K562 (cell line): ENCODE measurements around the gene KCNQ5. TPM values are rescaled to one million over a fixed set of nuclear protein-coding genes. Genes with fewer than 3 reads are reported as not detected.

Experiments used
- ATAC-seq: fragments of 200-7000 bp; cut with Tn5 transposase; 3 replicates; pipeline ENCODE4 v1.9.1; 2020; ENCODE audit warnings: moderate library complexity
- BruUV-seq: library from RNA; stranded (reverse); fragments of 400-500 nt; replicated peaks from 2 replicates; lab custom pipeline; 2021; lab: Mats Ljungman, UMichigan
- CTCF ChIA-PET: fragments of 300-600 bp; formaldehyde crosslinking; extraction: SDS; loops from one replicate; lab custom pipeline; 2021; ENCODE audit warnings: low intra/inter-chr PET ratio; lab: Yijun Ruan, JAX
- POLR2A ChIA-PET: fragments of 300-600, 350-650 bp; sonication (Branson Sonifier 250); formaldehyde crosslinking; extraction: SDS; loops from one replicate; lab custom pipeline; 2021; ENCODE audit warnings: antibody characterized with exemption, inconsistent platforms; lab: Yijun Ruan, JAX
- DNase-seq, 4 experiments: peaks; one replicate each; pipeline versions ENCODE4 v3.0.0 to v3.0.0-alpha.2; 2011 to 2018; ENCODE audit warnings: low spot score in 3 of 4, mixed read lengths in 3 of 4; ENCODE audit errors: extremely low read depth in 1 of 4
- FAIRE-seq: peaks from 2 replicates; lab custom pipeline; 2011; peaks lifted over from hg19 to GRCh38; lab: Jason Lieb, UNC
- H2AFZ ChIP-seq: 2 replicates; pipeline ENCODE4 v1.6.0; 2011; ENCODE audit warnings: low read depth, low read length, control low read depth, inconsistent platforms
- H3K27ac ChIP-seq: fragments of 200-600 bp; 3 replicates; pipeline ENCODE4 v1.8.0; 2011; ENCODE audit warnings: low read depth, mild to moderate bottlenecking, control low read depth, inconsistent platforms, low read length, moderate library complexity, mixed read lengths; ENCODE audit errors: extremely low read depth
- H3K27me3 ChIP-seq, 2 experiments: fragments of 300-600 bp in 1 of 2; 2 replicates in 1 of 2; 3 replicates in 1 of 2; pipeline versions ENCODE4 v1.6.0 to v1.8.0; 2011; ENCODE audit warnings: inconsistent platforms in 2 of 2, low read length in 2 of 2, mild to moderate bottlenecking in 1 of 2, mixed read lengths in 1 of 2, moderate library complexity in 1 of 2; ENCODE audit not compliant: control insufficient read depth in 2 of 2, insufficient read depth in 2 of 2
- H3K36me3 ChIP-seq: fragments of 300-600 bp; 3 replicates; pipeline ENCODE4 v1.8.0; 2011; ENCODE audit warnings: mild to moderate bottlenecking, low read length, inconsistent platforms; ENCODE audit not compliant: control insufficient read depth, insufficient read depth
- H3K4me1 ChIP-seq, 2 experiments: fragments of 200-600 bp in 1 of 2; replicated peaks in 1 of 2; 2 replicates in 1 of 2; 3 replicates in 1 of 2; pipeline versions ENCODE4 v1.5.1 to v1.8.0; 2011; ENCODE audit warnings: inconsistent platforms in 2 of 2, low read length in 2 of 2, mild to moderate bottlenecking in 1 of 2, mixed read lengths in 1 of 2, moderate library complexity in 1 of 2; ENCODE audit not compliant: control insufficient read depth in 2 of 2, insufficient read depth in 2 of 2
- H3K4me2 ChIP-seq: 2 replicates; pipeline ENCODE4 v1.6.1; 2011; ENCODE audit warnings: low read length, control low read depth, inconsistent platforms, mixed read lengths; ENCODE audit not compliant: insufficient read depth
- H3K4me3 ChIP-seq: fragments of 200-600 bp; sonication (generic), shearing (Covaris generic); 2 replicates; pipeline ENCODE4 v1.5.1; 2016; ENCODE audit warnings: control low read depth, inconsistent platforms
- H3K79me2 ChIP-seq: fragments of 200-600 bp; 3 replicates; pipeline ENCODE4 v1.8.0; 2011; ENCODE audit warnings: low read length, inconsistent platforms; ENCODE audit not compliant: control insufficient read depth, insufficient read depth
- H3K9ac ChIP-seq, 2 experiments: 2 replicates each; pipeline versions ENCODE4 v1.6.0 to v1.6.1; 2011; ENCODE audit warnings: low read depth in 2 of 2, low read length in 2 of 2, control low read depth in 1 of 2, inconsistent platforms in 1 of 2, mild to moderate bottlenecking in 1 of 2, mixed read lengths in 1 of 2; ENCODE audit not compliant: insufficient read depth in 1 of 2
- H3K9me1 ChIP-seq: one replicate; pipeline ENCODE4 v1.6.0; 2011; ENCODE audit warnings: inconsistent platforms, mild to moderate bottlenecking, low read length, moderate library complexity; ENCODE audit not compliant: control insufficient read depth, insufficient read depth
- H3K9me3 ChIP-seq: replicated peaks from 2 replicates; pipeline ENCODE4 v1.5.1; 2011; ENCODE audit warnings: low read depth, low read length, inconsistent platforms; ENCODE audit not compliant: control insufficient read depth, insufficient read depth
- H4K20me1 ChIP-seq: replicated peaks from 2 replicates; pipeline ENCODE4 v1.6.1; 2011; ENCODE audit warnings: low read length, inconsistent platforms, mixed read lengths; ENCODE audit not compliant: control insufficient read depth, insufficient read depth
- ARID3B ChIP-seq: fragments of 250-450 bp; sonication (Bioruptor Pico); IDR thresholded peaks from 2 replicates; pipeline ENCODE4 v1.4.0; 2020; ENCODE audit warnings: borderline replicate concordance
- BRD4 ChIP-seq: fragments of 200-600 bp; sonication (generic); IDR thresholded peaks from 2 replicates; pipeline ENCODE4 v1.6.1; 2017; ENCODE audit warnings: inconsistent platforms
- CGGBP1 ChIP-seq: fragments of 250-450 bp; sonication (Bioruptor Pico); IDR thresholded peaks from 2 replicates; pipeline ENCODE4 v1.9.0; 2021; ENCODE audit warnings: mild to moderate bottlenecking
- CHD4 ChIP-seq: fragments of 200-600 bp; sonication (generic); IDR thresholded peaks from 3 replicates; pipeline ENCODE4 v1.6.1; 2012; ENCODE audit warnings: low read depth, mild to moderate bottlenecking, mixed read lengths, low read length, inconsistent platforms; ENCODE audit not compliant: insufficient read depth, insufficient replicate concordance, poor library complexity, severe bottlenecking
- GATAD2A ChIP-seq: fragments of 450-650 bp; IDR thresholded peaks from 2 replicates; pipeline ENCODE4 v1.6.1; 2017
- JUNB ChIP-seq: fragments of 450-650 bp; formaldehyde crosslinking; conservative IDR thresholded peaks from 2 replicates; pipeline ENCODE4 v1.4.0; 2020; ENCODE audit warnings: mild to moderate bottlenecking
- LARP7 ChIP-seq: fragments of 450-650 bp; IDR thresholded peaks from 2 replicates; pipeline ENCODE4 v1.6.1; 2016
- MECOM ChIP-seq: fragments of 250-450 bp; sonication (Bioruptor Pico); IDR thresholded peaks from 2 replicates; pipeline ENCODE4 v1.8.0; 2022; ENCODE audit warnings: inconsistent platforms
- MTA1 ChIP-seq: fragments of 450-650 bp; IDR thresholded peaks from 2 replicates; pipeline ENCODE4 v1.6.1; 2017; ENCODE audit warnings: borderline replicate concordance
- TFAM ChIP-seq: fragments of 250-450 bp; sonication (Bioruptor Pico); conservative IDR thresholded peaks from 2 replicates; pipeline ENCODE4 v1.5.0; 2021; ENCODE audit warnings: mild to moderate bottlenecking, moderate library complexity
- WGBS: fragments of 100-300 bp; shearing (Covaris generic); methylation state at CpG from one replicate; pipeline ENCODE4 v1.1.6; 2016; ENCODE audit warnings: low coverage, mixed read lengths; ENCODE audit not compliant: insufficient coverage; ENCODE audit errors: missing lambda C conversion rate; 5-methylcytosine and 5-hydroxymethylcytosine counted together
- in situ Hi-C: fragments of 300-500 bp; cut with MboI; formaldehyde crosslinking; loops from 4 replicates; pipeline ENCODE4 v1.15.0; 2018; ENCODE audit warnings: inconsistent platforms, mixed read lengths
- intact Hi-C: fragments of 100-400 bp; cut with micrococcal nuclease; formaldehyde crosslinking; loops from 2 replicates; pipeline ENCODE4 v1.14.2; 2022
- polyA plus RNA-seq, 8 experiments: library from polyadenylated mRNA; depleted of rRNA in 4 of 8; stranded (reverse) in 5 of 8; unstranded in 3 of 8; fragments of >200 nt; fragmentation: Nextera tagmentation in 2 of 8; fragmentation: Illumina TruSeq in 1 of 8; extraction: Ambion mirVana in 2 of 8; extraction: Trizol in 1 of 8; gene quantifications; 2 replicates each; pipeline versions ENCODE4 v1.2.1 to v1.2.3, GENCODE V29; 2011 to 2014; ENCODE audit warnings: inconsistent platforms in 1 of 8, missing spikeins in 1 of 8
- total RNA-seq, 7 experiments: library from RNA; depleted of rRNA in 6 of 7; stranded (reverse); fragments of >200 nt in 6 of 7; fragmentation: Illumina TruSeq in 2 of 7; extraction: Trizol in 2 of 7; gene quantifications; 2 replicates each; pipeline versions ENCODE4 v1.2.1 to v1.2.3, GENCODE V29; 2011 to 2021; ENCODE audit warnings: low replicate concordance in 1 of 7
- TF ChIP-seq, protein P1 (sequence below), 2 experiments: fragments of 450-650 bp; conservative IDR thresholded peaks; 2 replicates each; pipeline ENCODE4 v1.6.1; 2017; ENCODE audit warnings: mild to moderate bottlenecking in 2 of 2, moderate library complexity in 2 of 2
- TF ChIP-seq, protein P2 (sequence below): fragments of 250-450 bp; sonication (Bioruptor Pico); IDR thresholded peaks from 2 replicates; pipeline ENCODE4 v1.6.1; 2021; ENCODE audit warnings: mild to moderate bottlenecking

The KCNQ5 gene
- total and polyA plus RNA-seq, 9 of the 15 experiments (the other 6 are each of a cell fraction or from before 2014, with no cell fraction given), result 0.31 to 5.9 (median 2.6) TPM

DNA sequence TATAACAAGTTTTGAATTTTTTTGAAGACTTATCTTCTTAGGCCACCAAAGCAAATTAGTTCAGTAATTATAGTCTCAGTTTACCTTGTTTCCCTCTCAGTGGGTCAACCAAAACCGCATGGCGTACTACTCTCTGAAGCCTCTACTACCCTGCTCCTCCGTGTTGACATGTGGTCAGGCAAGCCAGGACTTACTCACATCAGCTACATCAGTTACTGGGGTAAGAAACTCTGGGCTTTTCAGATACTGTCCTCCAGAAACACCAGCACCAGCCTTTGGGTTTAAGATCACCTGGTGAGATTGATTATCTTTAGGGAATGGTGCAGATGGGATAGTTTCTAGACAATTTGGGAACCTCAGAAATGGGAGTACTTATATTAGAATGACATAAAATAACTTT lies 55.1 kb downstream of the KCNQ5 start:
- DNase-seq, result no peak
- Histone ChIP-seq H3K36me3 (no peaks in the 10 kb centered on the region), H3K9ac (no peak overlapping the region), H3K9me3 (no peaks in the 10 kb centered on the region), H3K27me3 (no peaks in the 10 kb centered on the region), H3K27ac (no peak overlapping the region), H3K4me3 (no peak overlapping the region), H2AFZ (no peak overlapping the region), H3K9me1 (no peaks in the 10 kb centered on the region), H3K4me2 (no peak overlapping the region), H3K79me2 (no peaks in the 10 kb centered on the region), H3K4me1 (no peaks in the 10 kb centered on the region), H4K20me1 (no peaks in the 10 kb centered on the region)
- ChIA-PET POLR2A (no interaction called here), CTCF (no interaction called here)
- FAIRE-seq, result no peak
- BruUV-seq, result no TSS peak
- no peak for ATAC-seq
- intact Hi-C loops, result no loop called here
- in situ Hi-C loops, result no loop called here
- 27% methylated on average over 3 of the region's 3 CpGs for WGBS
- TF ChIP-seq LARP7, result no peak

- Histone ChIP-seq H3K36me3 (no peaks in the 10 kb centered on the region), H3K79me2 (no peaks in the 10 kb centered on the region)
- intact Hi-C loops, result no loop called here
- CTCF ChIA-PET, result no interaction called here
- WGBS, result 42% methylated on average over 1 of the region's 1 CpG
- TF ChIP-seq CHD4 (no peak), GATAD2A (no peak), JUNB (no peak), BRD4 (no peak), ARID3B (CRISPR knock-in tag) (no peak), MECOM (CRISPR knock-in tag) (no peak), MTA1 (no peak), TFAM (CRISPR knock-in tag) (no peak), CGGBP1 (CRISPR knock-in tag) (no peak)
- TF ChIP-seq, protein P1, sequence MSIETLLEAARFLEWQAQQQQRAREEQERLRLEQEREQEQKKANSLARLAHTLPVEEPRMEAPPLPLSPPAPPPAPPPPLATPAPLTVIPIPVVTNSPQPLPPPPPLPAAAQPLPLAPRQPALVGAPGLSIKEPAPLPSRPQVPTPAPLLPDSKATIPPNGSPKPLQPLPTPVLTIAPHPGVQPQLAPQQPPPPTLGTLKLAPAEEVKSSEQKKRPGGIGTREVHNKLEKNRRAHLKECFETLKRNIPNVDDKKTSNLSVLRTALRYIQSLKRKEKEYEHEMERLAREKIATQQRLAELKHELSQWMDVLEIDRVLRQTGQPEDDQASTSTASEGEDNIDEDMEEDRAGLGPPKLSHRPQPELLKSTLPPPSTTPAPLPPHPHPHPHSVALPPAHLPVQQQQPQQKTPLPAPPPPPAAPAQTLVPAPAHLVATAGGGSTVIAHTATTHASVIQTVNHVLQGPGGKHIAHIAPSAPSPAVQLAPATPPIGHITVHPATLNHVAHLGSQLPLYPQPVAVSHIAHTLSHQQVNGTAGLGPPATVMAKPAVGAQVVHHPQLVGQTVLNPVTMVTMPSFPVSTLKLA (conservative IDR thresholded peaks at IDR 0.05), result no peak
- TF ChIP-seq, protein P2, sequence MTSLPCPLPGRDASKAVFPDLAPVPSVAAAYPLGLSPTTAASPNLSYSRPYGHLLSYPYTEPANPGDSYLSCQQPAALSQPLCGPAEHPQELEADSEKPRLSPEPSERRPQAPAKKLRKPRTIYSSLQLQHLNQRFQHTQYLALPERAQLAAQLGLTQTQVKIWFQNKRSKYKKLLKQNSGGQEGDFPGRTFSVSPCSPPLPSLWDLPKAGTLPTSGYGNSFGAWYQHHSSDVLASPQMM (CRISPR knock-in tag), result no peak
- TF ChIP-seq, all 486 proteins: peak for 0
- Histone ChIP-seq H3K27me3 (no peaks in the 10 kb centered on the region), H3K27ac (no peak overlapping the region), H3K4me2 (no peak overlapping the region), H2AFZ (no peak overlapping the region), H3K9ac (no peak overlapping the region), H3K9me3 (no peaks in the 10 kb centered on the region), H4K20me1 (no peaks in the 10 kb centered on the region), H3K4me3 (no peak overlapping the region), H3K4me1 (no peaks in the 10 kb centered on the region), H3K9me1 (no peaks in the 10 kb centered on the region)
- in situ Hi-C loops, result no loop called here
- DNase-seq (no peak), FAIRE-seq (no peak), ATAC-seq (no peak)
- POLR2A ChIA-PET, result interaction anchor here (0.5 to 0.6 kb wide), 2 partner anchors 284 to 505 kb away, joined by 3 read pairs; no protein-coding TSS in a partner anchor
- no TSS peak for BruUV-seq
Observed at GRCh38 chr6:72677740-72678139, 55.9 kb downstream of the KCNQ5 start.
